GM18502 (cell line): ENCODE measurements around the gene GPR68.

Source experiments
- ATAC-seq: cut with Tn5 transposase; IDR thresholded peaks from one replicate; pipeline ENCODE4 v1.9.1; 2021; ENCODE audit warnings: mild to moderate bottlenecking; ENCODE audit not compliant: unreplicated experiment, poor library complexity

GPR68 gene

GRCh38 chr14:91244501-91244901, at the start of gene GPR68:
GPR68 (minus strand) TSS chr14:91244704; CDS start chr14:91235050, 9,654 bp downstream.
- no peak for ATAC-seq

GRCh38 chr14:91294153-91294552, 49.6 kb upstream of the GPR68 start:
- ATAC-seq: no peak

- ATAC-seq: no peak
Observed at GRCh38 chr14:91293281-91293680, 48.8 kb upstream of the GPR68 start.

- no peak for ATAC-seq
Observed at GRCh38 chr14:91292491-91292890, 48.0 kb upstream of the GPR68 start.

DNA sequence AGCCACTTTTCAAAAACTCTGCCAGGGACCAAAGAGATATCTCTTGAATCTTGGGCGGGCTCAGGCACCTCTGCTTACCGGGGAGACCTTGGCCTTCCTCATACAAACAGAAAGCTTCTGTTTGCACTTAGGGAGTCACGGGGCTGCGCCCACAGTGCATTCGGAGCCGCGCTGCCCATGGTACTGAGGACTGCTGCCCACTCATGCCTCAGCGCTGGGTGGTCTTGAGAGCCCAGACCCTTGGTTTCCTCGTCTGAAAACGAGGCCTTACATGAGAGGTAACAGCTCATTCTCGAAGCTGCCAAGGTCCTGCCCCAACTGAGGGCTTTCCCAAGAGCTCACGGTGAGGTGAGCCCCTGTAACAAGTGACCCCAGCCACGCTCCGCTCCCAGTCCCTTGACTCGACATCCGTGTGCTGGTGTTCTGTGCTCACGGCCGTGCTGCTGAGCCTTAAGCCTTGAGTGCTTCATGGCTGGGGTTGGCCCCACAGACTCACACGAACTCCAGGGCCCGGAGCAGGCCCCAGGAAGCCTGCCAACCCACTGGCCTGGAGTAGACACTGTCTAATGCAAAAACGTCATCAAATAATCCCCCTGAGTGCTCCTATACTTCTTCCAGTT, 47.4 kb upstream of the GPR68 start:
- no peak for ATAC-seq

- ATAC-seq: no peak
Observed at GRCh38 chr14:91290986-91291385, 46.5 kb upstream of the GPR68 start.

DNA sequence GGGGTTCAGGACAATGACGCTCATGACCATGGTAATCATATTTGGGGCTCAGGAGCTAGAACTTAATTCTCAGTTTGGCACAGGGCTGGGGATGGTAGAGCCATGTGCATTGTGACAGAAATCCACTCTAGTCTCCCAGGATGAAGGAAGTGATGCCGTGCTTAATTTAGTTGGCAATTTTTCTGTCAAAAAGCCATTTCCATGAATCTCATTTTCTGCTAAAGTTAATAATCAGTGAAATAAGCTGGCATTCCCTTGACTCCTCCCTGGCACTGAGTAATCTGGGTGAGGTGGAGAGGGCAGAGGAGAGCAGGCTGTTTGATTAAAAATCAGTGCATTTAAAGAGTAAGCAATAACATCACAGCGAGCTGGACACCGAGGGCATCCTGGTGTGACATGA, 45.0 kb upstream of the GPR68 start:
- no peak for ATAC-seq

- no peak for ATAC-seq
Observed at GRCh38 chr14:91288876-91289275, 44.4 kb upstream of the GPR68 start.

DNA sequence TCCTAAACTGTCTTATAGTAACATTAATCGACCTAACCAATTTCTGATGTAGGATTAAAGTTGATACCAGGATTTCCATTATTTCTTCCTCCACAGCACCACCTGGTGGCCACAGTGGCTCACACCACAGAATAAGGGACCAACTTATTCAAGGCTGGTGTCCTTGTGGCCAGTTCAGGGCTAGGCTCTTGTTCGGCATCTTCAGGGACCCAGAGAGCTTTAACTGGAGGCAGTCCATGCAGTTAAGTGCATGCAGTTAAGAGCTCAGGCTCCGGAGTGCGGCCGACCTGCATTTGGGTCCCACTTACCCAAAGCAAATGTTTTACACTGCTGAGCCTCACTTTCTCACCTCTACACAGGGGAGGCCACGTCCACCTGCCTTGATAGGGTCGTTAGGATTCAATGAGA, 42.0 kb upstream of the GPR68 start:
- no peak for ATAC-seq

GRCh38 chr14:91284791-91285548, 40.5 kb upstream of the GPR68 start:
- ATAC-seq: no peak

DNA sequence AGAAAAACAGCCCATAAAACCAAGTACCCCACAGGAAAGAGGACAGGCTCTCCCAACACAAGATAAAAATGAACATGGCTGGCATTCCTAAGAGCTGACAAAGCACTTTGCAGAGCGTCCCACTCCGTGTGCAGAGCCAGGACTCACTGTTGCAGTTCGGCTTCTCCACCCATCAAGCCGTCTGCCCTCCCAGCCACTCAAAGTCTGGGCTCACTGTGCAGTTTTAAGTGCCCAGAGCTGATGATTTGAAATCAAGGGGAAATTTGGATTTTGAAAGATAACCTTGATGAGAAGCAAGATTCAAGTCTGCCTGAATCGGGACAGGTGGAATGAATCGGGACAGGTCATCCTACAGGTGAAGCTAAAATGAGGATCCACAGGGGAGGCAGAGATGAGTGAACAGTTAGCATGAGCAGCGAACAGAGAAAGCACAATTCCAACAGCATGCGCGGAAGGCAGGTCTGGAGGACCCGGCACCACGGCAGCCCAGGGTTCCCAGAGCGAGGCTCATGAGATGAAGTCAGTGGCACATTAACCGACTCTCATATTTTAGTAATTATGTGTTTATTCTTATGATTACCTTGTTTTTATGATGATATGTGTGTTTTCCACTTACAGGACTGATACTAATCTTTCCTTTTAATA, 39.8 kb upstream of the GPR68 start:
- no peak for ATAC-seq

DNA sequence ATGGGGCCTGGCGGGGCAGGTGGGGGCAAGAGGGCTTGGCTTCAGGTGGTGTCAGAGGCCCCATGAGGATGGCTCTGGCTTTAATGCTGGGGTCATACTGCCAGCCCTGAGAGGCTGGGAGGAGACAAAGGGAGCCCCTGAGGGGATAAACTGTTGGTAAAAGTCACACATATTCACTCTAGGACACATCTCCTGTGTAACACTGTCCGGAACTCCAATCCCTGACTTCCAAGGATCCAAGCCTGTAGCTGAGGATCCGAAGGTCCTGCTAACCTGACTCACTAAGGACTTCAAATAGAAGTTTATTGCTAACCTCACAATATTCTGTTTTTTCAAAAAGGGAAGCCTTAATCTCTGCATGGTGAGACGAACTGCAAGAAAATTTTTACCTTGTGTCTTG, 39.2 kb upstream of the GPR68 start:
- no peak for ATAC-seq

DNA sequence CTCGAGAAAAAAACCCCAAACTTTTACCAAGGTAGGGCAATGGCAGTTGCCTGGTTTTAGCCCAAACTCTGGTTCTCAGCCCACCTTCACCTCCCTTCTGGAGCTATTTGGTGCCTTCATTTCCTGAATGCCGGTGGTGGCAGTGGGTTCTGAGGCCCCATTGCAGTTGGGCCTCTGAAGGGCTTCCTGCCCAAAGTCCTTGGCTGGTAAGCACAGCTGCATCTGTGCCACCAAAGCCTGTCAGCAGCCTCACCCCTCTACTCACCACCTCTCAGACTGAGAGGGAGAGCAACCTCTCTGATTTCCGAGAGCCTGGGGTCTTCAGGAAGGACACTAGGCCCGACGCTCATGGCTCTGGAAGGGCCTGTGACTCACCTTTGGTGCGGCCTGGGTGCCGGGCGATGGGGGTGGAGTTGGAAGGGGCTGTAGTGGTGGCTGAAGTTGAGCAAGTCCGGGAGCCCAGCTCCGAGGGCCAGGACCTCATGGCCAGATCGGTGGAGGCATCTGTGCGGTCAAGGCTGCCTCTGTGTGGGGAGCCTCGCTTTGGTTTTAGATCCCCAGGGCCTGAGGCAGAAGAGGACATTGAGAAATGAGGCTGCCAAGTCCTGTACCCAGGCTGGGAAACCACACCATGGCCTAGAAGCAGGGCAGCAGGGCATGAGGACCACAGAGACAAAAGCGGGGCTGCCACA, 38.6 kb upstream of the GPR68 start:
- ATAC-seq: no peak

DNA sequence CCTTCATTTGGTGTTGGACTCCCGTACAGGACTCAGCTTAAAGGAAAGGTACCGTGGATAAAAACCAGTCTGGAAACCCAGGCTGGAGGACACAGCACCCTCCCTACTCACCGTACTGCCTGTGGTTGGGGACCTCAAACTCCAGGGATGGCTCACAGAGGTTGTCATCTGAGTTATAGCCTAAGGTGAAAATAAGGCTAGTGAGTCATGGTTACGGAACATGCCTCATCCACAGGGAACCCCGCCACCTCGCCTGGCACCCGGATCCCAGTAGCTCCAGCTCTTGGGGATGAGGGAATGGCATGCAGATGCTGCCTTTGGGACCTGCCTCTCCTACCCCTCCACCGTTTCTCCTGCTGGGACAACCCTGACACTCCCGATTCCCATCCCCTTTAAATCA, 36.8 kb upstream of the GPR68 start:
- no peak for ATAC-seq

DNA sequence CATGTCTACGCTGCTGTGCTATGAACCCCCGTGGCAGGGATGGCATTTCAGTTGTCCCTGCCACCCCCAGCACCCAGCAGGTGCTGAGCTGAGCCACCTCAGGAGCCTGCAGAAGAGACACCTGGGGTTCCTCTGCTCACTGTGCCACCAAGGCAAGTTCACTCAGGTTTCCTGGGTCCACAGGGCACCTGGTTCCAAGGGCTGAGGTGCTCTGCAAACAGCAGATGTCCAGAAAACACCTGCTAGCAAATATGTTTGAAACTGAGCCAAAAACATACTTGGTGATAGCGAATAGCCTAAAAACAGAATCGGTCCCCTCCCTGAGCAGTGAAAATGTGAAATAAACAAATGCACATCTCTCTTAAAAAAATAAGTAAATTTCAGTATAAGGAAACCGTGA, 35.6 kb upstream of the GPR68 start:
- no peak for ATAC-seq

GRCh38 chr14:91279354-91279753, 34.9 kb upstream of the GPR68 start:
- no peak for ATAC-seq

- ATAC-seq: no peak
Observed at GRCh38 chr14:91278383-91278715, 33.8 kb upstream of the GPR68 start.

DNA sequence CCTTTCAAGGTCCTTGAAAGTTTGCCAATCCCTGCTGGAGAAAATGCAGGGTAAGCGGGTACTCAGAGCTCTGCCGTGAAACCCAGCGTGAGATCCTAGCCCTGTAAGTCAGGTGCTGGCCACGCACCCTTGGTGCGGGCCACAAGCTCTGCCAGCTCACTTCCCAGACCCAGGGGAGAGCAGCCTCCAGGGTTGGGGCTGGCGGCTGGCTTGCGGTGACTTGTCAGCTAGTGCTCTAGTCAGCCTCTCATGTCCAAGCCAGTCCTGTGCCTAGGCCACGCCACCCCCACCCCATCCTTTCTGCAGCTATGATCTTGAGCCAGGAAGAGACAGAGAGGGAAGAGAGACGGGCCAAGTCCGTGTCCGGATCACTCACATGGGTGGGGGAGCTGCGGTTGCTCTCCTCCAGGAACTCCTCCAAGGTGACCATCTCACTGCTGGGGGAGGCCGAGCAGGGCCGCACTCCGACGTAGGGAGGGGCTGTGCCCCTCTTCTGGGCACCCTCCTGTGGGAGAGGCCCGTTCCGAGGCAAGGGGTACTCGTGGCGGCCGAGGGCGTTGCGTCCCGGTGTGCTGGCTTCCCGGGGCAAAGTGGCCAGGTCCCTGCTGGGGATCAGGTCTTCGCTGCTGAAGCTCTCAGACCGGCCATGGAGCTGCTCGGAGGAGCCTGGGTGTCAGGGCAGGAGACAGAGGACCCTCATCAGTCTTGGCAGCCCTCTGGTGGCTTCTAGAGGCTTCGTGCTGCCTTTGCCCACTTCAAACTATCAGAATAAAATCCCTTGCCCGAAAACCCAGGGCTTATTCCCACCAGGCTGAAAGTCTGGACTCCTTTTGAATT, 33.3 kb upstream of the GPR68 start:
- ATAC-seq: no peak

- no peak for ATAC-seq
Observed at GRCh38 chr14:91274796-91275195, 30.3 kb upstream of the GPR68 start.

DNA sequence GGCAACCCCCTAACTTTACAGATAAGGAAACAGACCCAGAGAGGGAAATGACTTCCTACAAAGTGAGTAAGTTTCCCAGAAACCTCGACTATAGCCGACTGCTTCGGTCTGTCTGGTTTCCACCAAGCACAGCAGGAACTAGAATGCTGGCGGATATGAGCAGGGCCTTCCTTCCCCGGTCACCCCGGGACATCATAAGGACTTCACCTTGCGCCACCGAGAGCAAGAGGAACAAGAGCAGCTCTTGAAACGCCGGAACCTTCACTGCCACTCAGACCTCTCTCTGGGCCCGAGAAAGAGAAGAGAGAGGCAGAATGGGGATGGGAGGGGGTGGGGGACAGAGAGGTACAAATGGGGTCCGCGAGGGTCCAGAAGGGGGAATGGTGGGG, 29.4 kb upstream of the GPR68 start:
- ATAC-seq: no peak
